ENCODE results near the gene TMEM253.

The TMEM253 gene

DNA sequence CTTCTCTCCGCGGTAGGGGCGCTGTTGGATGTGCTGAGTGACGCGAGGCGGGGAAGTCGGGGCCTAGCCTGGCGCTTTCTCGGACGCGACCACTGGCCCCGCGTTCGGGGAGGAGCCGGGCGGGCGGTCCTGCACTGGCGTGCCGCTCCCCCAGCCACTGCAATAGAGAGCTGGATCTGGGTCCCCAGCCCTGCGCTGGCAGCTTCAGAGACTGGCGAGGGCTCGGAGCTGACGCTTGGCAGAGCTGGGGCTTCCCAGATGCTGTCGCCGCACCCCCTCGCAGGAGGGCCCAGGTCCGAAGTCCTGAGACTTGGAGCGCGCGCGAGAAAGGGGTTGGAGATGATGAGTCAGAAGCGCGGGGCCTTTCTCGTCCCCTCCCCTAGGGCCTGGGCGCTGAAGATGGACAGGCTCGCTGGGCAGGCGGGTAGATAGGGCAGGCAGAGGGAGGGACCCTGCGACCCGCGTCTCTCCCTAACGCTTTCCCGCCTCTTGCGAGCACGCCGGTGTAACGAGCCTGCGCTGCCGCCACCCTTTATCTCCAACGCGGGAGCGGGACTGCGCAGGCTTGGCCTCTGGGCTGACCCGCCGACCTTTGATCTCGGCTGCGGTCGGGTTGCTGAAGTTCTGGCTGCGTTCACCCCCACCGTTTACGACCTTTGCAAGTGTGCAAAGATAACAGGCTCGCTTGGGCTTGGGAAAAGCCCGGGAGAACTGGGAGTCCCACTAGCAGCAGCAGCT is 3.0 kb downstream of the TMEM253 start:
- in situ Hi-C loops (cut with MboI; ENCODE audit: low sequenced_read_pairs, unreplicated experiment), result no loop called here
- peak; percentile 93 for DNase-seq (ENCODE audit: low spot score)
- TF ChIP-seq, protein P1, sequence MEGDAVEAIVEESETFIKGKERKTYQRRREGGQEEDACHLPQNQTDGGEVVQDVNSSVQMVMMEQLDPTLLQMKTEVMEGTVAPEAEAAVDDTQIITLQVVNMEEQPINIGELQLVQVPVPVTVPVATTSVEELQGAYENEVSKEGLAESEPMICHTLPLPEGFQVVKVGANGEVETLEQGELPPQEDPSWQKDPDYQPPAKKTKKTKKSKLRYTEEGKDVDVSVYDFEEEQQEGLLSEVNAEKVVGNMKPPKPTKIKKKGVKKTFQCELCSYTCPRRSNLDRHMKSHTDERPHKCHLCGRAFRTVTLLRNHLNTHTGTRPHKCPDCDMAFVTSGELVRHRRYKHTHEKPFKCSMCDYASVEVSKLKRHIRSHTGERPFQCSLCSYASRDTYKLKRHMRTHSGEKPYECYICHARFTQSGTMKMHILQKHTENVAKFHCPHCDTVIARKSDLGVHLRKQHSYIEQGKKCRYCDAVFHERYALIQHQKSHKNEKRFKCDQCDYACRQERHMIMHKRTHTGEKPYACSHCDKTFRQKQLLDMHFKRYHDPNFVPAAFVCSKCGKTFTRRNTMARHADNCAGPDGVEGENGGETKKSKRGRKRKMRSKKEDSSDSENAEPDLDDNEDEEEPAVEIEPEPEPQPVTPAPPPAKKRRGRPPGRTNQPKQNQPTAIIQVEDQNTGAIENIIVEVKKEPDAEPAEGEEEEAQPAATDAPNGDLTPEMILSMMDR (IDR thresholded peaks at IDR 0.05; ENCODE audit: borderline replicate concordance, control extremely low read depth, extremely low read depth, insufficient read depth, missing control alignments), result peak; percentile 65

DNA sequence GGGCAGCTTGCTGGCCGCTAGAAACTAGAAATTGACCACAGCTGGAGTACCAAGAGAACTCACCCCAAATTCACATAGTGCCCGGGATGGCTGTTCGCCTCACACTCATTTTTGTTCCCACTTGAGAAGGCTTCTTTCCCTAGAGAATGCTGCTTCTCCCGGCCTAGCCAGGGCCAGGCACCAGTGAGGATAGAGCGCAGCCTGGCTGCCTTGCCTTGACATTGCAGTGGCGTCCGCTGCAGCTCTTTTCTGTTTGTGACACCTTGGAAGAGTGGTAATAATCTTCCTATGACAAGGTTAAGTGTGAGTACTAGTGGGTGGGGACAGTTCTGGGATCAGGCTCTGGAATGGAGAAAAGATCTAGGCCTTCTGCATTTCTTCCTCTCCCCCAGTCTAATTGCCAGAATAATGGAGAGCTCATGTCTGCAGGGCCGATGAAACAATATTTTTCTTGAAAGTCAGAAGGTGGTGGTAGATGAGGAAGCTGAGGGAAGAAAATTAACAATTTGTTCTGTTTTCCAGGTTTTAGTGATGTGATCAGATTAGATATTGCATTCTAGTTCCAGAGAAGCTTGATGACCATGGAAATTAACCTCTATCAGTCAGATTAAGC is 3.7 kb downstream of the TMEM253 start:
- TF ChIP-seq, protein P1 (IDR thresholded peaks at IDR 0.05; ENCODE audit: borderline replicate concordance, control extremely low read depth, extremely low read depth, insufficient read depth, missing control alignments), result peak; percentile 96
- DNase-seq (ENCODE audit: low spot score), result peak; percentile 74
- in situ Hi-C loops (cut with MboI; ENCODE audit: low sequenced_read_pairs, unreplicated experiment), result no loop called here

DNA sequence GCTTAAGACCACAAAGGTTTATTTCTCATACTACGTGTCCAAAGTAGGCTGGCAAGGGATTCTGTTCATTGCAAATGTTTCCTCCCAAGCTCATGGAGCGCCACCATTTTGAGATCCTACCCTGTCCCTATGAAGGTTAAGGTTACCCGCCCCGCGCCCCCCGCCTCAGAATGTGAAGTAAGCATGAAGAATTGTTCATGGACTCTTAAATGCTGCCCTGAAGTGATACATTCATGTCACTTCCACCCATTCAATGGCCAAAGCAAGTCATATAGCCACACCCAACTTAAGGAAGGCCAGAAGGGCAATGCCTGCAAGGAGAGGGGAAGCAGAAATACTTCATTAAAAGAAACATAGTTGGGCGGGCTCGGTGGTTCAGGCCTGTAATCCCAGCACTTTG is 4.2 kb downstream of the TMEM253 start:
- DNase-seq (ENCODE audit: low spot score), result no peak
- in situ Hi-C loops (cut with MboI; ENCODE audit: low sequenced_read_pairs, unreplicated experiment), result no loop called here
- TF ChIP-seq, protein P1 (IDR thresholded peaks at IDR 0.05; ENCODE audit: borderline replicate concordance, control extremely low read depth, extremely low read depth, insufficient read depth, missing control alignments), result no peak

DNA sequence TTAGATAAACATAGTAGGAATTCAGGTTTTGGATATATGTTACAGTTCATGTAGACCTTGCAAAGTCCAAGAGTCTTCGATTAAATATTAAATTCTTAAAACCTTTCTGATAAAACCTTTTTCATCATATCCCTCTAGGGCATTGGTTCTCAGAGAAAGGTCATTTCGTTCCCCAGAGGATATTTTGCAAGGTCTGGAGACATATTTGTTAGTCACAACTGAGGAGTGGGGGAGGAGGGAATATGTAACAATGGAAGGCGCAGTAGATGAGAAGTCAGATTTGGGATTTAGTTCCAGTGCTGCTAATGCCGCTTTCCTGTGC is 5.3 kb downstream of the TMEM253 start:
- no peak for DNase-seq (ENCODE audit: low spot score)
- TF ChIP-seq, protein P1 (IDR thresholded peaks at IDR 0.05; ENCODE audit: borderline replicate concordance, control extremely low read depth, extremely low read depth, insufficient read depth, missing control alignments), result no peak
- in situ Hi-C loops (cut with MboI; ENCODE audit: low sequenced_read_pairs, unreplicated experiment), result no loop called here

DNA sequence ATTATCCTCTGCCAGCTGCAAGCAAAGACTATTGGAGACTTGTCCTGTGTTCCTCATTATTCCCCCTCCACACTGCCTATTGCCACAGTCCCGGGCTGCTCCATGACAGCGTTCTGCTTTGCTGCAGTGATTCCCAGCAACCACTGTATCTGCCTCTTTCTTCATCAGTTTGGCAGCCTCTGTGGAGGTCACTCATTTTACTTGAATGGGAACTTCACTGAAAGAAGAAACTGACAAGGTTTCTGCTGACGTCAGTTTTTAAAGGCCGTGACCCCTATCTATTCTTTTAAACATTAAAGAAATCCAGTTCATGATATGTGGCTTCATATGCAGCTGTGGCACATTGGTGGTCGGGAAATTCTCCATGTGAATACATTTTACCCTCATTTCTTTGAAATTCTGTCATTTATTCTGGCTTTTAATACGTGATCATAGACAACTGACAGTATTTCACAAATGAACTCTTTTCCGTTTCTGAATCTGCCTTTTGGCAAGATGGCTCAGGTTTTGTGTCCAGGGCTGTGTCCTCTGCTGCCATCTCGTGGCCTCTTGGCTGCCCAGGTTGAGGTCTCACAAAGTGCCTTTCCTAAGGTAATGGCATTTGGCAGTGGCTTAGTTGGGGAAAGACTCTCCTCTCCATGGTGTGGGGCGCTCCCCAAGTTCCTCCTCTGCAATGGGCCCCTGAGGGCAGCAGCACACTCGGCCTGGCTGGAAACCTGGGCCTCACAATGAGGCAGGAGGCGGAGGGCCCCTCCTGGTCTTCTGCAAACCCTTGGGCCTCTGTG is 5.8 kb downstream of the TMEM253 start:
- in situ Hi-C loops (cut with MboI; ENCODE audit: low sequenced_read_pairs, unreplicated experiment), result no loop called here

DNA sequence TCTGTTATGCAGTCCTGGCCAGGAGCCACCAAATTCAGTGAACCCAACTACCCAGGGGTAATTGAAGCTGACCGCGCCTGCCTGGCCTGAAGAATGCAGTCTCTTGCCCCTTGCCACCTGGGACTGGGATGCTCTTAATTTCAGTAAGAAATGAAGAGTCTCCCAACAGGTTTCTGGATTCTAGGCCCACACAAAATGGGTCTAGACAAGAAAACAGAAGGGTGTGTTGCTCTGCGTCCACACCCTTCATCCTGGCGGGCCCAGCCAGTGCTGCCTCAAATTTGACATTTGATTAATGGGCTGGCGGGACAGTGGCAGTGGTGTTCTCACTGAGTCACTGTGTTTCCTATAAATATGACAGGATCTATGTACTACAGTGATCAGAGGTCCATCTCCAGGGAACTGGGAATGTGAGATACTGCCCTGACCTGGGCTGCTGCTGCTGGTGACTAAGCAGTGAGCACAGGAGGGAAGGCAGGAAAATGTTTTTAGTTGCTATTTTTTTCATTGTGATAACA is 6.5 kb downstream of the TMEM253 start:
- TF ChIP-seq, protein P1 (IDR thresholded peaks at IDR 0.05; ENCODE audit: borderline replicate concordance, control extremely low read depth, extremely low read depth, insufficient read depth, missing control alignments), result no peak
- no peak for DNase-seq (ENCODE audit: low spot score)
- in situ Hi-C loops (cut with MboI; ENCODE audit: low sequenced_read_pairs, unreplicated experiment), result no loop called here

More for the DNA sequence above, 5.8 kb downstream of the TMEM253 start:
- TF ChIP-seq, protein P1 (IDR thresholded peaks at IDR 0.05; ENCODE audit: borderline replicate concordance, control extremely low read depth, extremely low read depth, insufficient read depth, missing control alignments), result peak; percentile 94
- DNase-seq (ENCODE audit: low spot score), result peak; percentile 72
